ENCODE results near the gene BTF3. TPM values are rescaled to one million over a fixed set of nuclear protein-coding genes. Genes with fewer than 3 reads are reported as not detected.

The BTF3 gene
- 130 and 186 TPM in 2 replicates for total RNA-seq

DNA sequence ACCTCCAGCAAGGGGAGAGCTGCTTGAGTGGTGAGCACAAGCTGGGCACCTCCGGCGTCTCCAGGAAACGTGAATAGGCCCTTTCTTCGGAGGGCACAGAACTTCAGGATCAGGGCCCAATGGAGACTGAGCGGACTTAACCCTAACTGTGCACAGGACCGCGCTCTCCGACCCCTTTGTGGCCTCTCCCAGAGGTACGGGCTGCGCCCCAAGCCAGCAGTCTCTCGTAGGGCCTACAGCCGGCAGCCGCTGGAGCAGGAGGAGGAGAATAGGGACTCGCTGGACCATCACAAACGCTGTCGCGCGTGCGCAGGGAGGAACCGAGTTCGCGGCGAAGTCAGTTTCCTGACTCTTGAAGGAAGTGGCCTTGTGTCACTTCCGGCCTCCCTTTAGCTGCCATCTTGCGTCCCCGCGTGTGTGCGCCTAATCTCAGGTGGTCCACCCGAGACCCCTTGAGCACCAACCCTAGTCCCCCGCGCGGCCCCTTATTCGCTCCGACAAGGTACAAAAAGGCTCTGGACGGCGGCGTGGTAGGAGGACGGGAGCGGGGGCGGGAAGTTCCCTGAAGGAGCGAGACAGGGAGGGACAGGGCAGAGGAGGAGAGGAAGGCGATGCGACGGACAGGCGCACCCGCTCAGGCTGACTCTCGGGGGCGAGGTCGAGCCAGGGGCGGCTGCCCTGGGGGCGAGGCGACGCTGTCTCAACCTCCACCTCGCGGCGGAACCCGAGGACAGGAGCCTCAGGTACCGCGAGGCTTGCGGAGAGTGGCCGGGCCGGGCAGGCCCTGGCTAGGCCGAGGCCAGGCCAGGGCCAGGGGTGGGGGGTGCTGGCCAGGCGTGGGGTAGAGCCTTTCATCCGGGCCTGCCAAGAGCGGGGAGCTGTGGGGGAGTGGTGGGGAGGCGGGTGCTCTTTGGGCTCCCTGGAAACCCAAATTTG is at the start of gene BTF3:
Gene BTF3 (plus strand): TSS at position 386 of the 936 bp plus-strand sequence. CDS start 226 bp downstream, at position 612.

GRCh38 chr5:73448463-73449136 is 49.6 kb upstream of the BTF3 start, which contains the start of gene FOXD1:
Gene FOXD1 (minus strand): TSS chr5:73448777. CDS start chr5:73448362, 415 bp downstream.

Other genes starting within 250 kb of the BTF3 start
- 10.7 and 39.3 TPM in 2 replicates for gene FOXD1, start 49.7 kb upstream of the BTF3 start, total RNA-seq
- 17.2 and 23.8 TPM in 2 replicates for gene ANKRA2, start 67.2 kb downstream of the BTF3 start, total RNA-seq
- 22.9 and 26.1 TPM in 2 replicates for gene UTP15, start 67.3 kb downstream of the BTF3 start, total RNA-seq
- 3.0 and 8.1 TPM in 2 replicates for gene ARHGEF28, start 127.8 kb downstream of the BTF3 start, total RNA-seq